ENCODE results near the gene SH3PXD2A.
A peak's percentile ranks its signal among the peaks of the same experiment; 100 is the strongest.

The SH3PXD2A gene

DNA sequence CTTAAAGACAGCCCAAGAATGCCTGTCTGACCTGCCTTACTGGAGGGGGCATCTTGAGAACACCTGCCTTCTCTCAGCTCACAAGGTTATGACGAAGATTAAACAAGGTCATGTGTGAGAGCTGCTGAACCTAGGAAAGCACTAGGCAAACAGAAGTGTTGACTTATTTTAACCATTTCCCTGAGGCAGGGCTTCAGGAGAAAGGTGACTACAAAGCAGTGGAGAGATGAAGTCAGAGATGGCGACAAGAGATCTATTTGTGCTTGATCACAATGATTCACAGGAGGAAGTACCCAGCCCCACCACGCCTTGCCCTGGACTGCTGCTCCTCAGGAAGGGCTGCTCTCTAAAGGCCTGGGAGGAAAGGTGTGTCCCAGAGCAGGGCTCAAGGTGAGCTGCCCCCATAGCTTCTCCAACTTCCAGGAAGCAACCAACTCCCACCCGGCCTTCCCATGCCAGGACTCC lies 34.9 kb upstream of the SH3PXD2A start:
- no peak overlapping the region for H3K9ac ChIP-seq (ENCODE audit: low read length)
- no peaks in the 10 kb centered on the region for H3K27me3 ChIP-seq (replicated peaks; ENCODE audit: control insufficient read depth, insufficient read depth, low read length)
- no peak for DNase-seq (ENCODE audit: low read depth)
- H3K4me3 ChIP-seq (ENCODE audit: low read length), result no peak overlapping the region
- peaks cover 41% of the 10 kb centered on the region for H3K36me3 ChIP-seq (ENCODE audit: control insufficient read depth, insufficient read depth, low read length, severe bottlenecking)
- peaks cover 43% of the 10 kb centered on the region for H3K4me1 ChIP-seq (ENCODE audit: control insufficient read depth, insufficient read depth, low read length)
- no peaks in the 10 kb centered on the region for H3K9me3 ChIP-seq (ENCODE audit: control insufficient read depth, low read length)

DNA sequence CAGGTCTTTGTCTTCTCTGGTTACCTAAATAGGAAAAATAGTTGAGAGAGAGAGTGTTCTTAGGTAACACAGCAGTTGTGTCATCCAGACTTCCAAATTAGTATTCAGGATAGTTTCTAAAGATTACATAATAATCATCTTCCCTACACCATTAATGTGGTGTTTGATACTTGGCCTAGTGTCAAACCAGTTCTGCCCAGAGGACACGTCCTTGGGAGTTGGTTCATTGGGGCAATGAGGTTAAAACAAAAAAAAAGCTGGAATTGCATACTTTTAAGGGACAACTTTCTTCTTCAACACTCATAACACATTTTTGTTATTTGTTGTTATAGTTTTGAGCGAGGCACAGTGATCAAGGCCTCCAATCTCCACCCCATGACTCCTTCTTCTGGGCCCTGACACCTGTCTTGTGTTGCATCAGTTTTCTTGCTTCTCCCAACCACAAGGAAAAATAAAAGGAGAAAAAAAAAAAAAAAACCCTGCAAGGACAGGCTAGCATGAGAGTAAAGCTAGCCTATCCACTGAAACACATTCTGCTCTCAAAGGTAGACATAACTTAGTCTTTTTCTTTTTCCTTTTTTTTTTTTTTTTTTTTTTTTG lies 33.8 kb upstream of the SH3PXD2A start:
- peaks cover 41% of the 10 kb centered on the region for H3K36me3 ChIP-seq (ENCODE audit: control insufficient read depth, insufficient read depth, low read length, severe bottlenecking)
- H3K27me3 ChIP-seq (replicated peaks; ENCODE audit: control insufficient read depth, insufficient read depth, low read length), result no peaks in the 10 kb centered on the region
- H3K9ac ChIP-seq (ENCODE audit: low read length), result no peak overlapping the region
- DNase-seq (ENCODE audit: low read depth), result no peak
- peaks cover 36% of the 10 kb centered on the region for H3K4me1 ChIP-seq (ENCODE audit: control insufficient read depth, insufficient read depth, low read length)
- no peak overlapping the region for H3K4me3 ChIP-seq (ENCODE audit: low read length)
- H3K9me3 ChIP-seq (ENCODE audit: control insufficient read depth, low read length), result no peaks in the 10 kb centered on the region

DNA sequence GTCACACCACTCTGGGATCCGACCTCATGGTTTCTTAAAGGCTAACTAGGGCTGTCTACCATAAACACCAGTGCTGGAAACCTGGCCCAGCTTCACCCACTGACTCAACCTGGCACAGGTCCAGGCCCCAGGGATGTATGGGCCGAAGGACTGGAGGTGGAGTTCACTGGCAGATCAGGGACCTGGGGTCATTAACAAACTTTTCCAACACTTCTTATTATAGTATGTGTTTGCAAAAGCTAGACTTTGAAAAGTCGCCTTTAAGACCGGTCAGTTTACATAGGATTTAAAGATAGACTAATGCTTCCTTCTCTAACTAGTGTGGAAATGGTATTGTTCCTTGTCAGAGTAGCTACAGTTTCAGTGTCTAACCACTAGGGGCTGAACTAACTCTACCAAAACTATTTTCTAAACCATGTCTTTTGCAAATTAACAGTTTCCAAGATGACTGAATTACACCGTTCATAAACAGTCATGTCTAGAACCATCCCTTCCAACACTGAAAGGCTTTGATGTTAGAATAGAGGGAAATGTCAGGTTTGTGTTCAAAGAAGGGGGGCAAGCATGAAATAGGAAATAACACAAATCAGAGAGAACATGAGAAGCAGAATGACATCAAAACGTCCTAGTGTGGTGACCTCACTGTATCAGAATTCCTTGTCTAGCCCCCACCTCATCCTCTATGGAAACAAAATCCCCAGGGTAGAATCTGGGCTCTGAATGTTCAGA lies 32.9 kb upstream of the SH3PXD2A start:
- peak; percentile 84 for DNase-seq (ENCODE audit: low read depth)
- no peak overlapping the region for H3K4me3 ChIP-seq (ENCODE audit: low read length)
- H3K27me3 ChIP-seq (replicated peaks; ENCODE audit: control insufficient read depth, insufficient read depth, low read length), result no peaks in the 10 kb centered on the region

GRCh38 chr10:103885617-103886016 lies 30.2 kb upstream of the SH3PXD2A start:
- no peaks in the 10 kb centered on the region for H3K27me3 ChIP-seq (replicated peaks; ENCODE audit: control insufficient read depth, insufficient read depth, low read length)
- peaks cover 28% of the 10 kb centered on the region for H3K4me1 ChIP-seq (ENCODE audit: control insufficient read depth, insufficient read depth, low read length)
- no peak overlapping the region for H3K4me3 ChIP-seq (ENCODE audit: low read length)
- no peak for DNase-seq (ENCODE audit: low read depth)
- no peak overlapping the region for H3K9ac ChIP-seq (ENCODE audit: low read length)
- no peaks in the 10 kb centered on the region for H3K9me3 ChIP-seq (ENCODE audit: control insufficient read depth, low read length)
- H3K36me3 ChIP-seq (ENCODE audit: control insufficient read depth, insufficient read depth, low read length, severe bottlenecking), result peaks cover 47% of the 10 kb centered on the region

More for the DNA sequence above, 32.9 kb upstream of the SH3PXD2A start:
- H3K9me3 ChIP-seq (ENCODE audit: control insufficient read depth, low read length), result no peaks in the 10 kb centered on the region
- H3K4me1 ChIP-seq (ENCODE audit: control insufficient read depth, insufficient read depth, low read length), result peaks cover 28% of the 10 kb centered on the region
- H3K36me3 ChIP-seq (ENCODE audit: control insufficient read depth, insufficient read depth, low read length, severe bottlenecking), result peaks cover 43% of the 10 kb centered on the region
- no peak overlapping the region for H3K9ac ChIP-seq (ENCODE audit: low read length)

DNA sequence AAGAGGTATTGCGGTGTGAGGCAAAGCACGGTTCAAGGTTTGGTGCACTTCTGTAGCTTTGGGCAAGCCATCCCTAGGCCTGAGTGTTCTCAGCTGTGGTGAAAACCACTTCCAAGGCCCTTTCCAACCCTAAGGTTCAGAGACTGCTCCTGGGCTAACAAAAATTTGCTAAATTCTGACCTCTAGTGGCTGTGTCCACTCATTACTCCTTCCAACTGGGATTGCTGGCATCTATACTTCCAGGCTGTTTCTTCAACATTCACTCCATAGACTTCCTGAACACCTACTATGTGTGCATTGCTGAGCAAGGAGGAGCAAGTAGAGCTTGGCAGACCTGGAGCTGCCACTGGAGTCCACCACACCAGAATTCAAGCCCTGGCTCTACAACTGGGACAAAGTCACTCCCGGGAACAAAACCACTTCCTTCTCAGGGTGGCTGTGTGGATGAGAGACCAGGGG lies 29.3 kb upstream of the SH3PXD2A start:
- Histone ChIP-seq H3K4me1 (ENCODE audit: control insufficient read depth, insufficient read depth, low read length) (peaks cover 28% of the 10 kb centered on the region), H3K9ac (ENCODE audit: low read length) (no peak overlapping the region), H3K9me3 (ENCODE audit: control insufficient read depth, low read length) (no peaks in the 10 kb centered on the region), H3K4me3 (ENCODE audit: low read length) (no peak overlapping the region), H3K36me3 (ENCODE audit: control insufficient read depth, insufficient read depth, low read length, severe bottlenecking) (peaks cover 49% of the 10 kb centered on the region), H3K27me3 (replicated peaks; ENCODE audit: control insufficient read depth, insufficient read depth, low read length) (no peaks in the 10 kb centered on the region)
- DNase-seq (ENCODE audit: low read depth), result peak; percentile 81

GRCh38 chr10:103882285-103883007 lies 27.1 kb upstream of the SH3PXD2A start:
- H3K9ac ChIP-seq (ENCODE audit: low read length), result no peak overlapping the region
- no peak for DNase-seq (ENCODE audit: low read depth)
- H3K4me1 ChIP-seq (ENCODE audit: control insufficient read depth, insufficient read depth, low read length), result peaks cover 12% of the 10 kb centered on the region
- no peaks in the 10 kb centered on the region for H3K27me3 ChIP-seq (replicated peaks; ENCODE audit: control insufficient read depth, insufficient read depth, low read length)
- H3K36me3 ChIP-seq (ENCODE audit: control insufficient read depth, insufficient read depth, low read length, severe bottlenecking), result peaks cover 60% of the 10 kb centered on the region
- no peaks in the 10 kb centered on the region for H3K9me3 ChIP-seq (ENCODE audit: control insufficient read depth, low read length)
- H3K4me3 ChIP-seq (ENCODE audit: low read length), result no peak overlapping the region

DNA sequence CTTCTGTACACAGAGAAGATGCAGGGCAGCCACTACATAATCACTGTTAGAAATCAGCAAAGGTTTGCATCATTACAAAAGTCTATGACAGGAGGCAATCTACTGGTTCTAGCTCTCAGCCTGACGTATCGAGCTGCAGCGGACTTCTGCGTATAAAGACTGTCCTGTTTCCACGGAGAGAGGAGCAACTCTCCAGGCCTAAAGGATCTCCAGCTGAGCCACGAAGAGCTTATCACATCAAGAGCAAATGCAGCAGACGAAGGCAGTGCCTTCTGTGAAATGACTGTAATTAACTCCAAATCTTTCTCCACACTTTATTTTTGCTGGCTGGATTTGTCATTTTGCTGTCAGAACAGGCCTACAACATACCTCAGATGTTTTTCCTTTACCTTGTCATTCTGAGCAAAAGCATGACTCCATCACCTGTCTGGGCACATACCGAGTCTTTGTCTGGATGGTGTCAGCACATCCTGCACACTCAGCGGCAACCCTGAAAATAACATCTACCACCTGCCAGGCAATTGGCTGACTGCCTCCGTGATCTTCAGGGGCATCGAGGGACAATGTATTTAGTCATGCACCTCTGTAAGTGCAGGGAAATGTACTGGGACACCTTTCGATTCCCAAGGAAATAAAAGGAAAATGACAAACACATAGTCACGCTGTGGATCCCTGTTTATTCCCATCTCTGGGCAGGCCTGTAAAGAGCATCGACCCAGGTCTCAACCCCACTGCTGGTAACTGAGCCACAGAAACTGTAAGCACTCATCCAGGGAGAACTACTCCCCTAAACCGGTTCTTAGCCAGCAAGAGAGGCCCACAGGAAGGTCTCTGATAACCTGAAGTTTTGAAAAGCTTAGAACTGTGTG lies 26.3 kb upstream of the SH3PXD2A start:
- DNase-seq (ENCODE audit: low read depth), result no peak
- Histone ChIP-seq H3K9ac (ENCODE audit: low read length) (no peak overlapping the region), H3K36me3 (ENCODE audit: control insufficient read depth, insufficient read depth, low read length, severe bottlenecking) (peaks cover 52% of the 10 kb centered on the region), H3K9me3 (ENCODE audit: control insufficient read depth, low read length) (no peaks in the 10 kb centered on the region), H3K27me3 (replicated peaks; ENCODE audit: control insufficient read depth, insufficient read depth, low read length) (no peaks in the 10 kb centered on the region), H3K4me3 (ENCODE audit: low read length) (no peak overlapping the region), H3K4me1 (ENCODE audit: control insufficient read depth, insufficient read depth, low read length) (peaks cover 12% of the 10 kb centered on the region)

- H3K4me3 ChIP-seq (ENCODE audit: low read length), result no peak overlapping the region
- no peak overlapping the region for H3K9ac ChIP-seq (ENCODE audit: low read length)
- H3K9me3 ChIP-seq (ENCODE audit: control insufficient read depth, low read length), result no peaks in the 10 kb centered on the region
- H3K36me3 ChIP-seq (ENCODE audit: control insufficient read depth, insufficient read depth, low read length, severe bottlenecking), result peaks cover 52% of the 10 kb centered on the region
- no peaks in the 10 kb centered on the region for H3K4me1 ChIP-seq (ENCODE audit: control insufficient read depth, insufficient read depth, low read length)
- no peaks in the 10 kb centered on the region for H3K27me3 ChIP-seq (replicated peaks; ENCODE audit: control insufficient read depth, insufficient read depth, low read length)
- no peak for DNase-seq (ENCODE audit: low read depth)
Measured at GRCh38 chr10:103879831-103880230, 24.5 kb upstream of the SH3PXD2A start.

- DNase-seq (ENCODE audit: low read depth), result no peak
- H3K27me3 ChIP-seq (replicated peaks; ENCODE audit: control insufficient read depth, insufficient read depth, low read length), result no peaks in the 10 kb centered on the region
- H3K4me3 ChIP-seq (ENCODE audit: low read length), result no peak overlapping the region
- peaks cover 52% of the 10 kb centered on the region for H3K36me3 ChIP-seq (ENCODE audit: control insufficient read depth, insufficient read depth, low read length, severe bottlenecking)
- no peak overlapping the region for H3K9ac ChIP-seq (ENCODE audit: low read length)
- H3K4me1 ChIP-seq (ENCODE audit: control insufficient read depth, insufficient read depth, low read length), result peaks cover under 1% of the 10 kb centered on the region
- H3K9me3 ChIP-seq (ENCODE audit: control insufficient read depth, low read length), result no peaks in the 10 kb centered on the region
Measured at GRCh38 chr10:103879409-103879808, 24.0 kb upstream of the SH3PXD2A start.

DNA sequence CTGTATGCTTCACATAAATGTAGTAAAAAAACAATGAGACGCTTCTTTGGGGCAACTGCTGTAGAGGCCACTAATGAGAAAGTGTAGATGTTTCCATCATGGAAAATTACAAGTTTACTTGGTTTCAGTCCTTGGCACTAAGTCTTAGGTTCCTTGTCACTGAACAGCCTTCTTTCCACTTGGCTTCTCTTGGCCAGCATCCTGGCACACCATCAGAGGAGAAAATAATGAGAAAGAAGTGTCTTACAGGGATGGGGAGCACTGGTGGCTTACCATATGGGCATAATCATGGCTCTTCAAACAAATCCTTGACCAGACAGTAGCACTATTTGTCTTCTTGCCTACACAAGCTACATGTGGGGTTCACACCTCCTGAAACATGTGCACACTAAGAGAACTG lies 22.5 kb upstream of the SH3PXD2A start:
- H3K9ac ChIP-seq (ENCODE audit: low read length), result no peak overlapping the region
- H3K4me3 ChIP-seq (ENCODE audit: low read length), result no peak overlapping the region
- peaks cover 8% of the 10 kb centered on the region for H3K4me1 ChIP-seq (ENCODE audit: control insufficient read depth, insufficient read depth, low read length)

More for the DNA sequence above, 22.5 kb upstream of the SH3PXD2A start:
- no peaks in the 10 kb centered on the region for H3K27me3 ChIP-seq (replicated peaks; ENCODE audit: control insufficient read depth, insufficient read depth, low read length)
- H3K9me3 ChIP-seq (ENCODE audit: control insufficient read depth, low read length), result no peaks in the 10 kb centered on the region
- no peak for DNase-seq (ENCODE audit: low read depth)
- H3K36me3 ChIP-seq (ENCODE audit: control insufficient read depth, insufficient read depth, low read length, severe bottlenecking), result peaks cover 46% of the 10 kb centered on the region
